ENCODE data around the gene CFC1B.
"Not testable (repeated sequence)": the region's sequence is repeated elsewhere in the genome, so short reads cannot be mapped to it uniquely, and the experiment has no call there.

CFC1B gene

DNA sequence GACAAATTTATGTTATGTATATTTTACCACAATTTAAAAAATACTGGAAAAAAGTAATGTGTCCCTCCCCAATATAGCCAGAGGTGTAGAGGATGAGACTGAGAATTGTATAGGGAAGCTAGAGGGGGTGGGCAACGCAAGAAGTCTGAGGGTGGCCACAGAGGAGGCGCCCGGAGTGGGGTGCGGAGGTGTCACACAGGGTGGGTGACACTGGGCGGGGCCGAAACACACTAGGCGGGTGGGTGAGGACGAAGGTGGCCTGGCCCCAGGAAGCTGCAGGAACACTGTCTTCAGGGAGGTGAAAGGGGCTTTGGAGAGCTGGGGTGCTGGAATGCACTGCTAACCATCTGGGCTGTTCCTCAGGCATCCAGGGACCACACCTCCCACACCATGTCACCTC lies 35.4 kb downstream of the CFC1B start:
- not testable (repeated sequence) for DNase-seq

DNA sequence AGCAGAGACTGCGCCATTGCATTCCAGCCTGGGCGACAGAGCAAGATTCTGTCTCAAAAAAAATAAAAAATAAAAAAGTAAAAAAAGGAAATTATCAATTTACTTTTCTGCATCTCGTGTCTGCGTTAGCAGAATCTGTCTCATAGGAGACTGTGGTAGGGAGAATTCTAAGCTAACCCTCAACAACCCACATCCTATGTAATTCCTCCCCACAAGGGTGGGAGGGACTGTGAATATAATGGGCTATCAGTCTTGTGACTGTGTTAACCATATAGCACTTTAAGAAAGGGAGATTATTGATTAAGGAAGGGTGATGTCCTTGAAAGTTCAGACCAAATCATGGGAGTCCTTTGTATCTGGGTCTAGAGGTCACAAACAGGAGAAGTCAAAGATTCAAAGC lies 45.1 kb downstream of the CFC1B start:
- not testable (repeated sequence) for DNase-seq

DNA sequence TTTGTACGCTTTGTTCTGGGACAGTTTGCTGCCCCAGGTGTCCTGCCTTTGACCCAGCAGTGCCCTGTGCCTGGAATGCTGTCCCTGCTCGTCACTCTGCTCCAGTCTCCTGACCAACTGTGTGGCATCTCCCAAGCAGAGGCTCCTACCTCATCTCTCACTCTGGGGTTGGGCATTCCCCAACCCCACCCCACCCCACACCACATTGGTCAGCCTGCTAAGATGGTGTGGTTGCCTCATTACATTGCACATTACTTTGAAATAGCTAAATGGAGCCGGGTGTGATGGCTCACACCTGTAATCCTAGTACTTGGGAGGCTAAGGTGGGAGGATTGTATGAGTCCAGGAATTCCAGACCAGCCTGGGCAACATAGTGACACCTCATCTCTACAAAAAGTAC lies 50.9 kb downstream of the CFC1B start:
- DNase-seq: not testable (repeated sequence)

DNA sequence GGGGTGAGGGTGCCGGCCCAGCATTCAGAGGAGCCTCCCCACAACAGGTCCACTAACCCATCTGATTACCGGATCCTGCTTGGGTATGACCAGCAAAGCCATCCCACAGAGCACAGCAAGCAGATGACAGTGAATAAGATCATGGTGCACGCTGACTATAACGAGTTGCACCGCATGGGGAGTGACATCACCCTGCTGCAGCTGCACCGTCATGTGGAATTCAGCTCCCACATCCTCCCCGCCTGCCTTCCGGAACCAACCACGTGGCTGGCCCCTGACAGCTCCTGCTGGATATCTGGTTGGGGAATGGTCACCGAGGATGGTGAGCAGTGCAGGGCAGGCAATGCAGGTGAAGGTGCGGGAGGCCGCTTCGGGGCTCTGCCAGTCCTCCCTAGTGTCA lies 53.2 kb downstream of the CFC1B start:
- not testable (repeated sequence) for DNase-seq

DNA sequence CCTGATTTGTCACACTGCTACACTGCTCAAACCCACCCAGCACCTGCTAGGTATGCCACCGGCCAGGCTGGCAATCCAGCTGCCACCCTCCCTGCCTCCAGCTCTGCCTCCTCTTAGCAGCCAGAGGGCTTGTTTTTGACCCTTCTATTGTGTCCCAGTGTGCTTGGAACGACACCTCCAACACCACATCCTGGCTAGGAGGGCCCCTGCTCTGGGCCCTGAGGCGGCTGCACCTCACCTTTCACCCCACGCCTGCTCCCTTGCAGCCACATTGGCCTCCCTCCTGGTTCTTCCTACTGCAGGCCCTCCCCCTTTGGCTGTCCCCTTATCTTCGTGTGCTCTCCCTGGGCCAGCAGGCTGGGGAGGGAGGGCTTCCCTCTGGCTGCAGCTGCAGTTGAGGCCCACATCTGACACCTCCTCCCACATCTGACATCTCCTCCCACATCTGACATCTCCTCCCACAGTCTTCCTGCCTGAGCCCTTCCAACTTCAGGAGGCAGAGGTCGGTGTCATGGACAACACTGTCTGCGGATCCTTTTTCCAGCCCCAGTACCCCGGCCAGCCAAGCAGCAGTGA lies 55.3 kb downstream of the CFC1B start:
- not testable (repeated sequence) for DNase-seq

DNA sequence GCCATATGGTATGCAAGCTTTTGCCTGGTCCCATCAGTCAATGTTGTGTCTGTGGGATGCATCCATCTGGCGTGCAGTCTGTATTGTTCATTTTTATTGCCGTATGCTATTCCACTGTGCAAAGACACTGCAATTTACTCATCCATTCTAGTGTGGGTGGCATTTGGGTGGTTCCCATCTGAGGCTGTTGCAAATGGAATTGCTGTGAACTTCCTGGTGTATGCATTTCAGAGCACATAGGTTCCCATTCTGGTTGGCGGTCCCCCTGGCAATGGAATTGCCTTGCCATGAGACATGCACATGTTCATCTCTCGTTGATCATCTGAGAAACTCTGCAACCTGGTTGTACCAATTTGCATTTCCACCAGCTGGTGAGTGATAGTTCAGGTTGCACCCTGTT lies 56.5 kb downstream of the CFC1B start:
- not testable (repeated sequence) for DNase-seq

Measured in anterior cingulate cortex (tissue), 58 donors.